GM12878 (cell line): ENCODE results near the gene SHC1. TPM values are rescaled to one million over a fixed set of nuclear protein-coding genes. Genes with fewer than 3 reads are reported as not detected.

Experiments used
- ATAC-seq: fragments of 200-7000 bp; cut with Tn5 transposase; 3 replicates; pipeline ENCODE4 v1.9.1; 2020; ENCODE audit warnings: mild to moderate bottlenecking, moderate library complexity
- BruUV-seq: library from RNA; stranded (reverse); fragments of 400-500 nt; replicated peaks from 2 replicates; lab custom pipeline; 2021; lab: Mats Ljungman, UMichigan
- CTCF ChIA-PET: fragments of 300-600 bp; sonication (Branson Sonifier 250); formaldehyde crosslinking; extraction: SDS; loops from one replicate; lab custom pipeline; 2021; ENCODE audit warnings: inconsistent platforms; lab: Yijun Ruan, JAX
- POLR2A ChIA-PET: fragments of 350-600 bp; formaldehyde crosslinking; extraction: SDS; loops from one replicate; lab custom pipeline; 2021; ENCODE audit warnings: inconsistent platforms; lab: Charles Lee
- RAD21 ChIA-PET: fragments of 300-600 bp; sonication (Branson Sonifier 250); formaldehyde crosslinking; loops from one replicate; lab custom pipeline; 2023; ENCODE audit warnings: antibody characterized with exemption; ENCODE audit not compliant: unreplicated experiment; lab: Charles Lee
- SMC1A ChIA-PET: fragments of 300-600 bp; sonication (Branson Sonifier 250); formaldehyde crosslinking; loops from one replicate; lab custom pipeline; 2023; ENCODE audit not compliant: unreplicated experiment, uncharacterized antibody; lab: Charles Lee
- DNase-seq: peaks from one replicate; pipeline ENCODE4 v3.0.0-alpha.2; 2011; ENCODE audit warnings: low read depth, low spot score
- FAIRE-seq: peaks from 3 replicates; lab custom pipeline; 2011; peaks lifted over from hg19 to GRCh38; lab: Jason Lieb, UNC
- H2AFZ ChIP-seq: 2 replicates; pipeline ENCODE4 v1.6.0; 2011; ENCODE audit warnings: low read depth, low read length, control low read depth; ENCODE audit not compliant: control insufficient read depth
- H3K27ac ChIP-seq: 2 replicates; pipeline ENCODE4 v1.5.1; 2011; ENCODE audit warnings: control low read depth; ENCODE audit not compliant: control insufficient read depth, insufficient read depth
- H3K27me3 ChIP-seq, 2 experiments: replicated peaks in 1 of 2; 2 replicates each; pipeline versions ENCODE4 v1.6.0 to v1.6.1; 2011; ENCODE audit warnings: low read length in 1 of 2; ENCODE audit not compliant: control insufficient read depth in 2 of 2, insufficient read depth in 2 of 2
- H3K36me3 ChIP-seq, 2 experiments: 2 replicates each; pipeline ENCODE4 v1.5.1; 2011; ENCODE audit warnings: low read length in 1 of 2; ENCODE audit not compliant: control insufficient read depth in 2 of 2, insufficient read depth in 2 of 2
- H3K4me1 ChIP-seq: 2 replicates; pipeline ENCODE4 v1.6.1; 2011; ENCODE audit warnings: mild to moderate bottlenecking, low read length, moderate library complexity, mixed read lengths; ENCODE audit not compliant: control insufficient read depth, insufficient read depth
- H3K4me2 ChIP-seq: 2 replicates; pipeline ENCODE4 v1.6.0; 2011; ENCODE audit warnings: control low read depth; ENCODE audit not compliant: control insufficient read depth, insufficient read depth
- H3K4me3 ChIP-seq: fragments of 200-600 bp; sonication (generic); 2 replicates; pipeline ENCODE4 v1.5.1; 2016
- H3K79me2 ChIP-seq: 2 replicates; pipeline ENCODE4 v1.6.0; 2011; ENCODE audit warnings: low read length; ENCODE audit not compliant: control insufficient read depth, insufficient read depth
- H3K9ac ChIP-seq: 2 replicates; pipeline ENCODE4 v1.8.0; 2011; ENCODE audit warnings: low read length, control low read depth, mixed read lengths; ENCODE audit not compliant: control insufficient read depth, insufficient read depth
- H3K9me3 ChIP-seq: replicated peaks from 3 replicates; pipeline ENCODE4 v1.5.1; 2011; ENCODE audit warnings: mild to moderate bottlenecking, low read length; ENCODE audit not compliant: control insufficient read depth, insufficient read depth
- H4K20me1 ChIP-seq: 2 replicates; pipeline ENCODE4 v1.6.0; 2011; ENCODE audit not compliant: control insufficient read depth, insufficient read depth
- CTCF ChIP-seq, 3 experiments: IDR thresholded peaks in 2 of 3; conservative IDR thresholded peaks in 1 of 3; 2 replicates each; pipeline ENCODE4 v1.5.1; 2011; ENCODE audit warnings: low read depth in 3 of 3, low read length in 3 of 3, mild to moderate bottlenecking in 3 of 3, control low read depth in 2 of 3, moderate library complexity in 2 of 3, inconsistent platforms in 1 of 3, mixed read lengths in 1 of 3; ENCODE audit not compliant: control insufficient read depth in 2 of 3, insufficient read depth in 1 of 3; ENCODE audit errors: extremely low read depth in 1 of 3
- CUX1 ChIP-seq: IDR thresholded peaks from 2 replicates; pipeline ENCODE4 v1.6.1; 2012; ENCODE audit warnings: improper control_type of control experiment, low read depth, low read length; ENCODE audit not compliant: insufficient replicate concordance
- E2F8 ChIP-seq: fragments of 450-650 bp; IDR thresholded peaks from 2 replicates; pipeline ENCODE4 v1.6.1; 2018; ENCODE audit warnings: mild to moderate bottlenecking, low read depth, moderate library complexity; ENCODE audit not compliant: partially characterized antibody
- FOS ChIP-seq: IDR thresholded peaks from 3 replicates; pipeline ENCODE4 v1.6.1; 2011; ENCODE audit warnings: borderline replicate concordance; ENCODE audit not compliant: insufficient read length; ENCODE audit errors: extremely low read depth
- JUNB ChIP-seq: IDR thresholded peaks from 2 replicates; pipeline ENCODE4 v1.6.1; 2016; ENCODE audit warnings: antibody characterized with exemption, mild to moderate bottlenecking
- POU2F2 ChIP-seq: IDR thresholded peaks from 3 replicates; pipeline ENCODE4 v1.6.1; 2011; ENCODE audit warnings: low read depth, mild to moderate bottlenecking, low read length, borderline replicate concordance
- RUNX3 ChIP-seq: IDR thresholded peaks from 2 replicates; pipeline ENCODE4 v1.6.1; 2012; ENCODE audit warnings: low read length, inconsistent platforms
- SPI1 ChIP-seq: IDR thresholded peaks from 2 replicates; pipeline ENCODE4 v1.6.1; 2011; ENCODE audit warnings: low read depth, mild to moderate bottlenecking, low read length, moderate library complexity, borderline replicate concordance; ENCODE audit not compliant: insufficient read depth
- STAT1 ChIP-seq: fragments of 450-650 bp; conservative IDR thresholded peaks from 2 replicates; pipeline ENCODE4 v1.6.1; 2014; ENCODE audit warnings: antibody characterized with exemption, mild to moderate bottlenecking
- WGBS: methylation state at CpG from one replicate; pipeline ENCODE4 v1.1.6; 2016; ENCODE audit warnings: low lambda C conversion rate; ENCODE audit not compliant: insufficient replicate concordance, insufficient coverage; ENCODE audit errors: missing lambda C conversion rate; 5-methylcytosine and 5-hydroxymethylcytosine counted together
- in situ Hi-C: fragments of 300-500 bp; cut with MboI; formaldehyde crosslinking; loops from 9 replicates; pipeline ENCODE4 v1.14.3; 2018; ENCODE audit warnings: mixed read lengths
- intact Hi-C: fragments of 100-400 bp; cut with micrococcal nuclease; formaldehyde crosslinking; loops from one replicate; pipeline ENCODE4 v1.14.2; 2022; ENCODE audit not compliant: unreplicated experiment
- polyA plus RNA-seq, 11 experiments: library from polyadenylated mRNA; depleted of rRNA in 4 of 11; unstranded in 6 of 11; stranded (reverse) in 5 of 11; fragments of >200 nt; fragmentation: Nextera tagmentation in 4 of 11; fragmentation: Illumina TruSeq in 1 of 11; extraction: Ambion mirVana in 4 of 11; extraction: Trizol in 1 of 11; gene quantifications; 1 replicate in 1 of 11; 2 replicates in 10 of 11; pipeline versions ENCODE4 v1.2.1 to v1.2.3, GENCODE V29; 2011 to 2016; ENCODE audit warnings: inconsistent platforms in 2 of 11, missing spikeins in 2 of 11, low read depth in 1 of 11
- total RNA-seq, 4 experiments: library from RNA; depleted of rRNA in 3 of 4; stranded (reverse); fragments of >200 nt in 3 of 4; fragmentation: Illumina TruSeq in 1 of 4; extraction: Trizol in 1 of 4; gene quantifications; 2 replicates each; pipeline versions ENCODE4 v1.2.1 to v1.2.3, GENCODE V29; 2013 to 2021

The SHC1 gene
- total and polyA plus RNA-seq, 10 of the 15 experiments (the other 5 are each of a cell fraction or from before 2014, with no cell fraction given), result 2.6 to 49.3 (median 25.2) TPM

DNA sequence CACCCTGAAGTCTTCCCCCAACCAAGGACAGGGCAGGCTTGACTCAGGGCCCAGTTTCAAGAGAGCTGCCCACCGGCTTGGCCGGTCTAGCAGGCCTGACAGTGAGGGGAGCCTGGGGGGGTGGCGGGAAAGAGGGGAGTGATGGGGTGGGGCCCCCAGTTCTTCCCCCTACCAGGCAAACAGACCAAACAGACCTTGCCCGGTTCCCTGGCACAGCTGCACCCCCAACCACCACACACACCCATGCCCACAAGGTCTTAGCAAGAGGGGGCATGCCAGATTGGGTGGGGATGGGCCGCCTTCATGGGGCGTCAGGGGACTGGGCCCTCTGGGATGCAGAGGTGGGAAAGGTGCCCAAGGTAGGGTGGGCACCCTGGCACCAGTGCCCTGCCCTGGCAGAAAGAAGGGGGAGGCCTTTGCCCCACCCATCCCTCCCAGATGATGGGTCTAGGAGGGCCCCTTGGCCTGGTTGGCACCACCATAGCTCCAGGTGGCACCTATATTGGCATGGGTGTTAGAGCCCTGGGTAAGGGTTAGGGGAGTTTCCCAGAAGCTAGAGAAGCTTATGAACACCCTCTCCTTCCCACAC is 41.0 kb upstream of the SHC1 start:
- H3K4me3 ChIP-seq, result no peak overlapping the region
- DNase-seq, result no peak
- ATAC-seq, result no peak
- CTCF ChIA-PET, result interaction anchor here (1.1 to 2.1 kb wide), 2 partner anchors 12 to 33 kb away, joined by 6 to 9 read pairs; no protein-coding TSS in a partner anchor
- H3K27me3 ChIP-seq, result no peaks in the 10 kb centered on the region
- peaks cover 41% of the 10 kb centered on the region for H3K4me1 ChIP-seq
- RAD21 ChIA-PET, result interaction anchor here (1.1 kb wide), 1 partner anchor 12 kb away, joined by 5 read pairs; no protein-coding TSS in a partner anchor
- POLR2A ChIA-PET, result interaction anchor here (1.4 kb wide), 1 partner anchor 23 kb away, joined by 3 read pairs; no protein-coding TSS in a partner anchor
- 0 out of 2 replicates have a peak, but pooled peaks cover 3% of the 10 kb centered on the region for H4K20me1 ChIP-seq
- H3K27ac ChIP-seq, result no peak overlapping the region
- no peak for FAIRE-seq
- intact Hi-C loops, result no loop called here
- H2AFZ ChIP-seq, result no peak overlapping the region
- SMC1A ChIA-PET, result interaction anchor here (0.6 kb wide), 1 partner anchor 24 kb away, joined by 3 read pairs; no protein-coding TSS in a partner anchor
- H3K4me2 ChIP-seq, result no peak overlapping the region
- H3K36me3 ChIP-seq, result peaks cover 0 to 21% of the 10 kb centered on the region in 2 experiments; a peak in 3 of 4 replicates
- TF ChIP-seq POU2F2 (no peak), CTCF (IDR thresholded peaks at IDR 0.05 in 2 of 3, conservative IDR thresholded peaks at IDR 0.05 in 1 of 3; ENCODE audit: control insufficient read depth in 2 of 3, extremely low read depth in 1 of 3, insufficient read depth in 1 of 3, low read depth in 3 of 3, low read length in 3 of 3) (no peak), CUX1 (no peak), E2F8 (no peak), JUNB (no peak), RUNX3 (no peak), STAT1 (no peak), FOS (no peak), SPI1 (no peak)
- TF ChIP-seq, all 136 proteins: peak for 0
- Histone ChIP-seq H3K79me2 (peaks cover 21% of the 10 kb centered on the region), H3K9ac (no peak overlapping the region), H3K9me3 (no peaks in the 10 kb centered on the region)
- WGBS, result 98% methylated on average over 4 of the region's 6 CpGs
- no TSS peak for BruUV-seq
- in situ Hi-C loops, result no loop called here
